Measurements from ENCODE around the gene TNFSF12. TPM values are rescaled to one million over a fixed set of nuclear protein-coding genes. Genes with fewer than 3 reads are reported as not detected.

The TNFSF12 gene
- total RNA-seq, 1 experiment from 2014 or later, result not detected

DNA sequence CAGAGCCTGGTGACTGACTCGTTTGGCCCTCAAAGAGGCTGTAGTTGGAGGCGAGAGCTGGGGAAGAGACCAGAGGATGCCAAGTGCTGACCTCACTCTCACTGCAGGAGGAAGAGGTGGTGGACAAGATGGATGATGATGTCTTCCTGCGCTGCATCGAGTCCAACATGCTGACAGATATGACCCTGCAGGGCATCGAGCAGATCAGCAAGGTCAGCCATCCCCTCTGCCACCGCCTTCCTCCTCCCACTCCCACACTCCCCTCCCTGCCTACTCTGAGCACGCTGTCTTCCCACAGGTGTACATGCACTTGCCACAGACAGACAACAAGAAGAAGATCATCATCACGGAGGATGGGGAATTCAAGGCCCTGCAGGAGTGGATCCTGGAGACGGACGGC is 37.8 kb upstream of the TNFSF12 start:
- no peaks in the 10 kb centered on the region for H3K27me3 ChIP-seq (replicated peaks; ENCODE audit: control insufficient read depth, insufficient read depth, low read length)
- Mint-ChIP-seq H3K4me1 (ENCODE audit: low read depth, unreplicated experiment) (no peaks in the 10 kb centered on the region), H3K27me3 (ENCODE audit: insufficient read depth, unreplicated experiment) (no peaks in the 10 kb centered on the region), H3K4me3 (ENCODE audit: unreplicated experiment) (no peak overlapping the region), H3K36me3 (ENCODE audit: insufficient read depth, unreplicated experiment) (peaks cover 58% of the 10 kb centered on the region), H3K9me3 (ENCODE audit: unreplicated experiment) (no peaks in the 10 kb centered on the region), H3K27ac (ENCODE audit: unreplicated experiment) (no peak overlapping the region)
- no peak for DNase-seq
- CTCF ChIA-PET, result no interaction called here
- H3K36me3 ChIP-seq (ENCODE audit: control insufficient read depth, insufficient read depth, low read length), result no peaks in the 10 kb centered on the region
- no peak for TF ChIP-seq CTCF (IDR thresholded peaks at IDR 0.05; ENCODE audit: insufficient read depth in 1 of 2, low read depth in 1 of 2, low read length in 1 of 2, severe bottlenecking in 1 of 2, unreplicated experiment in 1 of 2)
- no TSS peak for BruUV-seq (replicated peaks)
- H3K9me3 ChIP-seq, result no peaks in the 10 kb centered on the region
- no peak overlapping the region for H3K4me3 ChIP-seq (ENCODE audit: low read depth, low read length)
- POLR2A ChIA-PET, result interaction anchor here (0.7 kb wide), 1 partner anchor 131 kb away, joined by 4 read pairs; no protein-coding TSS in a partner anchor
- no peaks in the 10 kb centered on the region for H3K4me1 ChIP-seq
- intact Hi-C loops (cut with micrococcal nuclease; ENCODE audit: unreplicated experiment), result no loop called here

GRCh38 chr17:7512105-7512504 is 36.8 kb upstream of the TNFSF12 start:
- Mint-ChIP-seq H3K36me3 (ENCODE audit: insufficient read depth, unreplicated experiment) (peaks cover 48% of the 10 kb centered on the region), H3K9me3 (ENCODE audit: unreplicated experiment) (no peaks in the 10 kb centered on the region), H3K27ac (ENCODE audit: unreplicated experiment) (no peak overlapping the region), H3K27me3 (ENCODE audit: insufficient read depth, unreplicated experiment) (no peaks in the 10 kb centered on the region), H3K4me3 (ENCODE audit: unreplicated experiment) (no peak overlapping the region), H3K4me1 (ENCODE audit: low read depth, unreplicated experiment) (no peaks in the 10 kb centered on the region)
- CTCF ChIA-PET, result no interaction called here
- no peaks in the 10 kb centered on the region for H3K4me1 ChIP-seq
- H3K27me3 ChIP-seq (replicated peaks; ENCODE audit: control insufficient read depth, insufficient read depth, low read length), result no peaks in the 10 kb centered on the region
- H3K9me3 ChIP-seq, result no peaks in the 10 kb centered on the region
- intact Hi-C loops (cut with micrococcal nuclease; ENCODE audit: unreplicated experiment), result no loop called here
- no TSS peak for BruUV-seq (replicated peaks)
- no peaks in the 10 kb centered on the region for H3K36me3 ChIP-seq (ENCODE audit: control insufficient read depth, insufficient read depth, low read length)
- no peak for DNase-seq
- POLR2A ChIA-PET, result no interaction called here
- no peak overlapping the region for H3K4me3 ChIP-seq (ENCODE audit: low read depth, low read length)
- TF ChIP-seq CTCF (IDR thresholded peaks at IDR 0.05; ENCODE audit: insufficient read depth in 1 of 2, low read depth in 1 of 2, low read length in 1 of 2, severe bottlenecking in 1 of 2, unreplicated experiment in 1 of 2), result no peak

GRCh38 chr17:7512824-7513540 is 35.9 kb upstream of the TNFSF12 start:
- no peak for TF ChIP-seq CTCF (IDR thresholded peaks at IDR 0.05; ENCODE audit: insufficient read depth in 1 of 2, low read depth in 1 of 2, low read length in 1 of 2, severe bottlenecking in 1 of 2, unreplicated experiment in 1 of 2)
- Mint-ChIP-seq H3K36me3 (ENCODE audit: insufficient read depth, unreplicated experiment) (peaks cover 40% of the 10 kb centered on the region), H3K4me3 (ENCODE audit: unreplicated experiment) (no peak overlapping the region), H3K27me3 (ENCODE audit: insufficient read depth, unreplicated experiment) (no peaks in the 10 kb centered on the region), H3K27ac (ENCODE audit: unreplicated experiment) (no peak overlapping the region), H3K4me1 (ENCODE audit: low read depth, unreplicated experiment) (no peaks in the 10 kb centered on the region), H3K9me3 (ENCODE audit: unreplicated experiment) (no peaks in the 10 kb centered on the region)
- BruUV-seq (replicated peaks), result no TSS peak
- no peaks in the 10 kb centered on the region for H3K9me3 ChIP-seq
- intact Hi-C loops (cut with micrococcal nuclease; ENCODE audit: unreplicated experiment), result no loop called here
- POLR2A ChIA-PET, result no interaction called here
- no peak overlapping the region for H3K4me3 ChIP-seq (ENCODE audit: low read depth, low read length)
- no peaks in the 10 kb centered on the region for H3K36me3 ChIP-seq (ENCODE audit: control insufficient read depth, insufficient read depth, low read length)
- H3K4me1 ChIP-seq, result no peaks in the 10 kb centered on the region
- H3K27me3 ChIP-seq (replicated peaks; ENCODE audit: control insufficient read depth, insufficient read depth, low read length), result no peaks in the 10 kb centered on the region
- CTCF ChIA-PET, result interaction anchor here (0.9 kb wide), 1 partner anchor 48 kb away, joined by 3 read pairs; no protein-coding TSS in a partner anchor
- no peak for DNase-seq

Measured in Caco-2 (cell line).